G401 (cell line): ENCODE data around the gene PPP1R12A. TPM values are rescaled to one million over a fixed set of nuclear protein-coding genes. Genes with fewer than 3 reads are reported as not detected.

Source experiments
- total RNA-seq: library from RNA; depleted of rRNA; stranded (reverse); fragments of >200 nt; shearing (Covaris generic); gene quantifications from 2 replicates; pipeline ENCODE4 v1.2.3, GENCODE V29; 2014; rRNA removed

The PPP1R12A gene
- total RNA-seq, 1 experiment from 2014 or later: 45.4 TPM

Other genes with a start within 250 kb of the PPP1R12A start
- 38.7 and 44.4 TPM in 2 replicates for gene PAWR, start 244.1 kb downstream of the PPP1R12A start, total RNA-seq
- gene OTOGL, start 164.4 kb upstream of the PPP1R12A start, total RNA-seq: not detected in 2 replicates